WTC11 (cell line): ENCODE results near the gene AGBL4.

Experiments used
- CBFB ChIP-seq: sonication (generic); formaldehyde crosslinking; IDR thresholded peaks from 2 replicates; pipeline ENCODE4 v1.8.1; 2022; ENCODE audit warnings: mild to moderate bottlenecking, low read depth, missing genetic modification reagents
- CTCF ChIP-seq: fragments of 200-600 bp; IDR thresholded peaks from 2 replicates; pipeline ENCODE4 v1.8.0; 2022; ENCODE audit warnings: antibody characterized with exemption
- EMX1 ChIP-seq: fragments of 250-450 bp; sonication (Bioruptor Pico); IDR thresholded peaks from 2 replicates; pipeline ENCODE4 v1.8.0; 2021; ENCODE audit warnings: mild to moderate bottlenecking
- ESRRA ChIP-seq: sonication (generic); formaldehyde crosslinking; IDR thresholded peaks from 2 replicates; pipeline ENCODE4 v1.8.1; 2022; ENCODE audit warnings: mild to moderate bottlenecking, missing genetic modification reagents, borderline replicate concordance
- KAT7 ChIP-seq: sonication (generic); formaldehyde crosslinking; IDR thresholded peaks from 2 replicates; pipeline ENCODE4 v1.8.1; 2023; ENCODE audit warnings: missing genetic modification reagents, mild to moderate bottlenecking, borderline replicate concordance
- SMAD4 ChIP-seq: sonication (generic); formaldehyde crosslinking; IDR thresholded peaks from 2 replicates; pipeline ENCODE4 v1.8.0; 2022; ENCODE audit warnings: mild to moderate bottlenecking, missing genetic modification reagents
- SP1 ChIP-seq: sonication (generic); formaldehyde crosslinking; conservative IDR thresholded peaks from 2 replicates; pipeline ENCODE4 v1.8.1; 2022; ENCODE audit warnings: missing genetic modification reagents
- ZNF423 ChIP-seq: fragments of 250-450 bp; sonication (Bioruptor Pico); IDR thresholded peaks from 2 replicates; pipeline ENCODE4 v2.1.2; 2022; ENCODE audit warnings: mild to moderate bottlenecking, moderate library complexity
- ZSCAN18 ChIP-seq: fragments of 250-450 bp; sonication (Bioruptor Pico); IDR thresholded peaks from 2 replicates; pipeline ENCODE4 v2.1.2; 2022; ENCODE audit warnings: mild to moderate bottlenecking, moderate library complexity

GRCh38 chr1:49951385-49951784 lies 72.4 kb downstream of the AGBL4 start:
- TF ChIP-seq CTCF: no peak
- no peak for TF ChIP-seq CBFB (CRISPR knock-in tag)
- no peak for TF ChIP-seq EMX1 (CRISPR knock-in tag)
- TF ChIP-seq ZNF423 (CRISPR knock-in tag): no peak
- no peak for TF ChIP-seq SP1 (CRISPR knock-in tag)
- TF ChIP-seq SMAD4 (CRISPR knock-in tag): no peak
- TF ChIP-seq ZSCAN18 (CRISPR knock-in tag): no peak
- no peak for TF ChIP-seq KAT7
- TF ChIP-seq ESRRA: no peak
